ENCODE results near the gene HCFC1.
A peak's percentile ranks its signal among the peaks of the same experiment; 100 is the strongest.

HCFC1 gene

GRCh38 chrX:153971450-153972367 lies at the start of gene HCFC1:
Gene HCFC1 (minus strand): TSS chrX:153971818. CDS start chrX:153970840, 978 bp downstream.
- peak; percentile 74 for DNase-seq (ENCODE audit: low spot score)

GRCh38 chrX:154021131-154021611 lies 49.6 kb upstream of the HCFC1 start:
- DNase-seq (ENCODE audit: low spot score), result peak; percentile 67

- no peak for DNase-seq (ENCODE audit: low spot score)
Observed at GRCh38 chrX:154020536-154021115, 49.0 kb upstream of the HCFC1 start.

GRCh38 chrX:154019633-154020528 lies 48.3 kb upstream of the HCFC1 start, which contains the start of gene IRAK1:
Gene IRAK1 (minus strand): TSS chrX:154019902. CDS start chrX:154019812, 90 bp downstream.
- DNase-seq (ENCODE audit: low spot score), result peak; percentile 87

- no peak for DNase-seq (ENCODE audit: low spot score)
Observed at GRCh38 chrX:154019061-154019621, 47.5 kb upstream of the HCFC1 start.

- no peak for DNase-seq (ENCODE audit: low spot score)
Observed at GRCh38 chrX:154018518-154019060, 47.0 kb upstream of the HCFC1 start.

- DNase-seq (ENCODE audit: low spot score), result no peak
Observed at GRCh38 chrX:154017766-154018517, 46.3 kb upstream of the HCFC1 start.

- DNase-seq (ENCODE audit: low spot score), result no peak
Observed at GRCh38 chrX:154016366-154017076, 44.9 kb upstream of the HCFC1 start.

- no peak for DNase-seq (ENCODE audit: low spot score)
Observed at GRCh38 chrX:154015581-154016264, 44.1 kb upstream of the HCFC1 start.

- no peak for DNase-seq (ENCODE audit: low spot score)
Observed at GRCh38 chrX:154014429-154015380, 43.1 kb upstream of the HCFC1 start.

GRCh38 chrX:154013614-154014360 lies 42.2 kb upstream of the HCFC1 start:
- peak; percentile 55 for DNase-seq (ENCODE audit: low spot score)

GRCh38 chrX:154013001-154013421 lies 41.4 kb upstream of the HCFC1 start:
- DNase-seq (ENCODE audit: low spot score), result no peak

- DNase-seq (ENCODE audit: low spot score), result peak; percentile 7
Observed at GRCh38 chrX:154012336-154012991, 40.8 kb upstream of the HCFC1 start.

GRCh38 chrX:154011376-154012335 lies 40.0 kb upstream of the HCFC1 start:
- no peak for DNase-seq (ENCODE audit: low spot score)

- DNase-seq (ENCODE audit: low spot score), result no peak
Observed at GRCh38 chrX:154010330-154011087, 38.9 kb upstream of the HCFC1 start.
